Measurements from ENCODE around the gene HPCAL1. TPM values are rescaled to one million over a fixed set of nuclear protein-coding genes. Genes with fewer than 3 reads are reported as not detected.
A peak's percentile ranks its signal among the peaks of the same experiment; 100 is the strongest.

Gene HPCAL1
- polyA plus RNA-seq, 3 donors = 82.1 to 99.5 (median 98.0) TPM

DNA sequence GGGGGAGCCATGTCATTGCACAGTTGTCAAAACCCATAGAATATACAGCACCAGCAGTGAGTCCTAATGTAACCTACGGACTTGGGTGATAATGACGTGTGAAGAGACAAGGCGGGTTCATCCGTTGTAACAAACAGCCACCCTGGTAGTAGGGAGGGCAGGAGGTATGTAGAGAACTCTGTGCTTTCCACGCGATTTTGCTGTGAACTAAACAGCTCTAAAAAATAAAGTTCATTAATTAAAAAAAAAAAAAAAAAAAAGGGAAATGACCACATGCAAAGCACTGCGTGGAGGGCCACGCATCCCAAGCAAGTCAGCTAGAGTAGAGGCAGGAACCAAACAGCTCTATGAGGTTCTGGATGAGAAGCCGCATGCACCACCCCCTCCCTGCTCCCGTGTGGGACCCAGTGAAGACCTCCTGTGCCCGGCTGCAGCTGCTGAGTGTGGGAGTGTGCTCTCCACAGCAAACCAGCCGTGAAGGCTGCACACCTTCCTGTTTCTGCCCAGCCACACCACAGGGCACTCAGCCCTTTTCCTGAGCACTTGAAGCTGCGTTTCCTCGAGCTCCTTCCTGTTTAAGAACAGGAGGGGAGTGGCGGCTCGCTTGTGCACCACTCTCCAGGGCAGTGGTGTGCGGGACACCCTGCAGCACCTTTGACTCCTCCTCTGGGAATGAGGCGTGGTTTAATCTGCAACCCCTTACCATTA is 79.8 kb downstream of the HPCAL1 start:
- DNase-seq = peak; percentile 66 to 77 (median 71)
- H3K36me3 Mint-ChIP-seq = peaks cover 12 to 22% of the 10 kb centered on the region in 2 donors
- peak overlapping the region; percentile 58 to 90 (median 82) for H3K27ac Mint-ChIP-seq
- TF ChIP-seq, protein P1, sequence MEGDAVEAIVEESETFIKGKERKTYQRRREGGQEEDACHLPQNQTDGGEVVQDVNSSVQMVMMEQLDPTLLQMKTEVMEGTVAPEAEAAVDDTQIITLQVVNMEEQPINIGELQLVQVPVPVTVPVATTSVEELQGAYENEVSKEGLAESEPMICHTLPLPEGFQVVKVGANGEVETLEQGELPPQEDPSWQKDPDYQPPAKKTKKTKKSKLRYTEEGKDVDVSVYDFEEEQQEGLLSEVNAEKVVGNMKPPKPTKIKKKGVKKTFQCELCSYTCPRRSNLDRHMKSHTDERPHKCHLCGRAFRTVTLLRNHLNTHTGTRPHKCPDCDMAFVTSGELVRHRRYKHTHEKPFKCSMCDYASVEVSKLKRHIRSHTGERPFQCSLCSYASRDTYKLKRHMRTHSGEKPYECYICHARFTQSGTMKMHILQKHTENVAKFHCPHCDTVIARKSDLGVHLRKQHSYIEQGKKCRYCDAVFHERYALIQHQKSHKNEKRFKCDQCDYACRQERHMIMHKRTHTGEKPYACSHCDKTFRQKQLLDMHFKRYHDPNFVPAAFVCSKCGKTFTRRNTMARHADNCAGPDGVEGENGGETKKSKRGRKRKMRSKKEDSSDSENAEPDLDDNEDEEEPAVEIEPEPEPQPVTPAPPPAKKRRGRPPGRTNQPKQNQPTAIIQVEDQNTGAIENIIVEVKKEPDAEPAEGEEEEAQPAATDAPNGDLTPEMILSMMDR (IDR thresholded peaks at IDR 0.05) = no peak
- H3K27me3 Mint-ChIP-seq (ENCODE audit: low read depth in 3 of 3) = peaks cover 0 to 2% (median 2%) of the 10 kb centered on the region in 3 donors
- H3K9me3 Mint-ChIP-seq = peaks cover 0 to 2% (median 0%) of the 10 kb centered on the region in 7 donors
- intact Hi-C loops (cut with micrococcal nuclease) = loop anchor here in 1 of 2 donors (2.0 kb wide), 1 partner anchor 26 kb away; no protein-coding TSS in a partner anchor
- H2AFZ ChIP-seq (ENCODE audit: insufficient read depth, low read depth, low read length, poor library complexity, severe bottlenecking) = no peak overlapping the region
- peak overlapping the region; percentile 34 to 59 for H3K27ac ChIP-seq (ENCODE audit: low read depth in 1 of 2, low read length in 2 of 2)
- peak overlapping the region in 2 of 3 experiments; percentile 9 to 59 for H3K4me3 ChIP-seq (replicated peaks in 1 of 3; ENCODE audit: low read depth in 2 of 3, low read length in 3 of 3)
- peak overlapping the region; percentile 79 for H3K4me2 ChIP-seq (replicated peaks; ENCODE audit: extremely low read depth, low read length, poor library complexity, severe bottlenecking)
- H4K20me1 ChIP-seq (ENCODE audit: insufficient read depth, low read length) = peaks cover 99% of the 10 kb centered on the region
- H3K36me3 ChIP-seq (replicated peaks in 1 of 2; ENCODE audit: control insufficient read depth in 1 of 2, insufficient read depth in 2 of 2, low read length in 2 of 2) = no peaks in the 10 kb centered on the region
- peak overlapping the region; percentile 19 for H3K9ac ChIP-seq (ENCODE audit: insufficient read depth, low read length, poor library complexity, severe bottlenecking)
- H3K4me1 ChIP-seq (ENCODE audit: control insufficient read depth in 1 of 2, insufficient read depth in 2 of 2, low read length in 2 of 2) = peaks cover 89 to 97% of the 10 kb centered on the region in 2 donors
- 0% methylated on average over 2 of the region's 18 CpGs for WGBS (ENCODE audit: insufficient coverage)
- no peaks in the 10 kb centered on the region for H3K9me3 ChIP-seq (replicated peaks in 1 of 2; ENCODE audit: control insufficient read depth in 1 of 2, insufficient read depth in 1 of 2, low read length in 2 of 2)
- H3K27me3 ChIP-seq (ENCODE audit: control insufficient read depth in 2 of 2, insufficient read depth in 2 of 2, low read length in 2 of 2) = no peaks in the 10 kb centered on the region
- peaks cover 94% of the 10 kb centered on the region for H3K4me1 Mint-ChIP-seq
- peak overlapping the region; percentile 65 to 85 for H3K4me3 Mint-ChIP-seq
- peaks cover 93% of the 10 kb centered on the region for H3K79me2 ChIP-seq (ENCODE audit: insufficient read depth, low read length)

DNA sequence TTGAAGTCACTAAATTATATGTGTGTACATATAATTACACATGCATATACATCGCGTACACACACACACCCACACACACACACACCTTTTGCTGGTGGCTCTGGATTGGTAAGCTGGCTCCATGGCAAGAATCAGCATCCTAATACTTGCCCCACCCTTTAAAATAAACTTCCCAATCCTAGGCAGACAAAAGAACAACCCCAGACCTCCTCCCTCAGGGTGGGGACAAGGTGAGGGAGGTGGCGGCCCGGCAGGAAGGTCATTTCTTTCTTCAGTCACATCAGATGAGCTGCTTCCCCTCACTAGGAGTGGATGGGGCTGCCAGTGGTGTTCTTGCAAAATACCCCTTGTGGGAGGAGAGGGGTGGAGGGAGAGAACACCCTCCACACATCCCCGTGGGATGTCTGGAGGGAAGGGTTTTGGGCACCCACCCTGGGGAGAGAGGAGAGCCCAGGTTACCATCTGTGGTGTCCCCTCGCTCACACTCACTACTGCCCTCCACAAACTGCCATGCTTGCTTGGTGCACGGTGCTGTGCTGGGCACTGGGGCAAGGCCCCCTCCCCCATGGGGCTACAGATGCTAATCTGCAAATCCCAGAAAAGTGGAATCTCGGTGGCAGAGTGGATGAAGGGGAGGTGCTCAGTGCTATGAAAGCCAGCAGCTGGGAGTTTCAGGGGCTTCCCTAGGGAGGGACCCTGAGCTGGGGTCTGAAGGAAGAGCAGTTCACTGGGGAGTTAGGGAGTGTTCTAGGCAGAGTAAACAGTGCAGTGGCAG is 81.4 kb downstream of the HPCAL1 start:
- Histone ChIP-seq H3K79me2 (ENCODE audit: insufficient read depth, low read length) (peaks cover 93% of the 10 kb centered on the region), H3K36me3 (replicated peaks in 1 of 2; ENCODE audit: control insufficient read depth in 1 of 2, insufficient read depth in 2 of 2, low read length in 2 of 2) (no peaks in the 10 kb centered on the region), H3K4me2 (replicated peaks; ENCODE audit: extremely low read depth, low read length, poor library complexity, severe bottlenecking) (no peak overlapping the region), H3K4me3 (replicated peaks in 1 of 3; ENCODE audit: low read depth in 2 of 3, low read length in 3 of 3) (no peak overlapping the region), H3K9me3 (replicated peaks in 1 of 2; ENCODE audit: control insufficient read depth in 1 of 2, insufficient read depth in 1 of 2, low read length in 2 of 2) (no peaks in the 10 kb centered on the region), H4K20me1 (ENCODE audit: insufficient read depth, low read length) (peaks cover 99% of the 10 kb centered on the region), H3K27me3 (ENCODE audit: control insufficient read depth in 2 of 2, insufficient read depth in 2 of 2, low read length in 2 of 2) (no peaks in the 10 kb centered on the region), H3K27ac (ENCODE audit: low read depth in 1 of 2, low read length in 2 of 2) (peak overlapping the region; percentile 6 to 42), H2AFZ (ENCODE audit: insufficient read depth, low read depth, low read length, poor library complexity, severe bottlenecking) (no peak overlapping the region), H3K4me1 (ENCODE audit: control insufficient read depth in 1 of 2, insufficient read depth in 2 of 2, low read length in 2 of 2) (peaks cover 77 to 86% of the 10 kb centered on the region in 2 donors), H3K9ac (ENCODE audit: insufficient read depth, low read length, poor library complexity, severe bottlenecking) (no peak overlapping the region)
- Mint-ChIP-seq H3K4me3 (peak overlapping the region; percentile 47 to 69), H3K36me3 (peaks cover 16 to 31% of the 10 kb centered on the region in 2 donors), H3K4me1 (peaks cover 92% of the 10 kb centered on the region), H3K9me3 (peaks cover 0 to 2% (median 0%) of the 10 kb centered on the region in 7 donors), H3K27me3 (ENCODE audit: low read depth in 3 of 3) (peaks cover 0 to 2% (median under 1%) of the 10 kb centered on the region in 3 donors), H3K27ac (peak overlapping the region; percentile 10 to 70 (median 57))
- WGBS (ENCODE audit: insufficient coverage) = 29% methylated on average over 1 of the region's 8 CpGs
- intact Hi-C loops (cut with micrococcal nuclease) = loop anchor here in 1 of 2 donors (2.0 kb wide), 1 partner anchor 25 kb away; no protein-coding TSS in a partner anchor
- TF ChIP-seq, protein P1 (IDR thresholded peaks at IDR 0.05) = no peak
- peak in 1 of 3 donors; percentile 27 for DNase-seq
